GM19099 (cell line): ENCODE results near the gene GIMAP7.

Experiments used
- POLR2A ChIP-seq: IDR thresholded peaks from 3 replicates; pipeline ENCODE4 v1.6.1; 2011; ENCODE audit warnings: low read depth; ENCODE audit not compliant: insufficient read length; ENCODE audit errors: extremely low read depth

The GIMAP7 gene

GRCh38 chr7:150564566-150564965 is 49.9 kb downstream of the GIMAP7 start:
- TF ChIP-seq POLR2A, result no peak

GRCh38 chr7:150565239-150565638 is 50.6 kb downstream of the GIMAP7 start:
- TF ChIP-seq POLR2A, result no peak

- TF ChIP-seq POLR2A, result no peak
These were observed 51.5 kb downstream of the GIMAP7 start for GRCh38 chr7:150566123-150566522.

- TF ChIP-seq POLR2A, result no peak
These were observed 51.9 kb downstream of the GIMAP7 start for GRCh38 chr7:150566572-150566971.

GRCh38 chr7:150567169-150567568 is 52.5 kb downstream of the GIMAP7 start, which contains the start of gene GIMAP4:
TSS of gene GIMAP4 (plus strand) at chr7:150567390. CDS start at chr7:150569902, 2,512 bp downstream.
- TF ChIP-seq POLR2A, result no peak

- no peak for TF ChIP-seq POLR2A
These were observed 53.2 kb downstream of the GIMAP7 start for GRCh38 chr7:150567871-150568301.

GRCh38 chr7:150568714-150569113 is 54.0 kb downstream of the GIMAP7 start:
- no peak for TF ChIP-seq POLR2A

GRCh38 chr7:150569245-150569955 is 54.7 kb downstream of the GIMAP7 start:
- TF ChIP-seq POLR2A, result no peak
